Nephron (organoid): Measurements from ENCODE around the gene ZCCHC10.
A peak's percentile ranks its signal among the peaks of the same experiment; 100 is the strongest.
"Not testable (repeated sequence)": the region's sequence is repeated elsewhere in the genome, so short reads cannot be mapped to it uniquely, and the experiment has no call there.

ENCODE experiments used
- H3K27ac Mint-ChIP-seq, 3 experiments: 2 replicates each; pipeline ENCODE4 v1.8.0; 2020; ENCODE audit warnings: mixed read lengths in 3 of 3, mild to moderate bottlenecking in 2 of 3, moderate library complexity in 1 of 3
- H3K27me3 Mint-ChIP-seq: 2 replicates; pipeline ENCODE4 v1.8.0; 2021; ENCODE audit warnings: low read depth, mild to moderate bottlenecking, moderate library complexity, mixed read lengths
- H3K36me3 Mint-ChIP-seq: 2 replicates; pipeline ENCODE4 v1.8.0; 2020; ENCODE audit warnings: low read depth, mixed read lengths
- H3K4me1 Mint-ChIP-seq: 2 replicates; pipeline ENCODE4 v1.8.0; 2020; ENCODE audit warnings: mixed read lengths
- H3K4me3 Mint-ChIP-seq, 3 experiments: 2 replicates each; pipeline ENCODE4 v1.8.0; 2020; ENCODE audit warnings: mild to moderate bottlenecking in 3 of 3, mixed read lengths in 3 of 3, moderate library complexity in 2 of 3
- H3K9me3 Mint-ChIP-seq: 2 replicates; pipeline ENCODE4 v1.8.0; 2020; ENCODE audit warnings: mixed read lengths
- TF ChIP-seq, protein P1 (sequence below), 3 experiments: fragments of 200-600 bp; sonication (generic); IDR thresholded peaks; one replicate each; pipeline ENCODE4 v1.5.0; 2021; ENCODE audit warnings: antibody characterized with exemption in 3 of 3; ENCODE audit not compliant: unreplicated experiment in 3 of 3

ZCCHC10 gene

DNA sequence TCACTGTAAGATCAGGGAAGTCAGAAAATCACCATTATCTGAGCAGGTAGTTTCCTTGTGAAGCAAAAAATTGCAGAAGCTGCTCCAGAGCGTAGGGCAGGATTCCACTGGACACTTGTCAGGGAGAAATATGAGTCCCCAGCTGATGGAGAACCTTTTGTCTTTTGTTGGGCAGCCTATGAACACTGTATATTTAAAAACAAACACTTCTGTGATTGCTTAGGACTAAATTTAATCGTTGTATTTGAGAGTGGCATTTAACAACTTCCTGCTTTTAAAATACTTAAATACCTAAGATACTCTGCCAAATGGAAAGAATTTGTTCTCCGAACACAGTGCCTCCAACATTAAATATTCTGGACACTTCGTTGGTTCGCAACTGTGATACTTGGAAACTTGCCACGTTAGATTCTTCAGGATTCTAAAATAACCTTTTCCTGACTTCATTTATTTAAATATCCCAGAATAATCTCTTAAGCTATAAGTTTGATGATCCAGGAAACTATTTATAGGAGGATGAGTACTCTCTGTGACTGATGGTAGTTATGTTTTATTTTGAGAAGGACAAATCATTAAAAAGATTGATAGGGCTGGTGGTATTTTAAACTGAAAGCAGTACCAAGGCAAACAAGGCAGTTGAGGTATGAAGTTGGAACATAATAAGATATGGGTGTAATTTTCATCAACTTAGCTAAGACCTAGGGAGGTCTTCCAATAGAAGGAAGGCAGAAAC is 22.8 kb upstream of the ZCCHC10 start:
- peak overlapping the region; percentile 72 to 84 (median 83) for H3K4me3 Mint-ChIP-seq
- no peaks in the 10 kb centered on the region for H3K9me3 Mint-ChIP-seq
- TF ChIP-seq, protein P1, sequence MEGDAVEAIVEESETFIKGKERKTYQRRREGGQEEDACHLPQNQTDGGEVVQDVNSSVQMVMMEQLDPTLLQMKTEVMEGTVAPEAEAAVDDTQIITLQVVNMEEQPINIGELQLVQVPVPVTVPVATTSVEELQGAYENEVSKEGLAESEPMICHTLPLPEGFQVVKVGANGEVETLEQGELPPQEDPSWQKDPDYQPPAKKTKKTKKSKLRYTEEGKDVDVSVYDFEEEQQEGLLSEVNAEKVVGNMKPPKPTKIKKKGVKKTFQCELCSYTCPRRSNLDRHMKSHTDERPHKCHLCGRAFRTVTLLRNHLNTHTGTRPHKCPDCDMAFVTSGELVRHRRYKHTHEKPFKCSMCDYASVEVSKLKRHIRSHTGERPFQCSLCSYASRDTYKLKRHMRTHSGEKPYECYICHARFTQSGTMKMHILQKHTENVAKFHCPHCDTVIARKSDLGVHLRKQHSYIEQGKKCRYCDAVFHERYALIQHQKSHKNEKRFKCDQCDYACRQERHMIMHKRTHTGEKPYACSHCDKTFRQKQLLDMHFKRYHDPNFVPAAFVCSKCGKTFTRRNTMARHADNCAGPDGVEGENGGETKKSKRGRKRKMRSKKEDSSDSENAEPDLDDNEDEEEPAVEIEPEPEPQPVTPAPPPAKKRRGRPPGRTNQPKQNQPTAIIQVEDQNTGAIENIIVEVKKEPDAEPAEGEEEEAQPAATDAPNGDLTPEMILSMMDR (IDR thresholded peaks at IDR 0.05; ENCODE audit: unreplicated experiment in 3 of 3) = no peak
- H3K27ac Mint-ChIP-seq = peak overlapping the region; percentile 98 to 100 (median 100)
- peaks cover 42% of the 10 kb centered on the region for H3K4me1 Mint-ChIP-seq
- H3K27me3 Mint-ChIP-seq = no peaks in the 10 kb centered on the region
- H3K36me3 Mint-ChIP-seq = no peaks in the 10 kb centered on the region

DNA sequence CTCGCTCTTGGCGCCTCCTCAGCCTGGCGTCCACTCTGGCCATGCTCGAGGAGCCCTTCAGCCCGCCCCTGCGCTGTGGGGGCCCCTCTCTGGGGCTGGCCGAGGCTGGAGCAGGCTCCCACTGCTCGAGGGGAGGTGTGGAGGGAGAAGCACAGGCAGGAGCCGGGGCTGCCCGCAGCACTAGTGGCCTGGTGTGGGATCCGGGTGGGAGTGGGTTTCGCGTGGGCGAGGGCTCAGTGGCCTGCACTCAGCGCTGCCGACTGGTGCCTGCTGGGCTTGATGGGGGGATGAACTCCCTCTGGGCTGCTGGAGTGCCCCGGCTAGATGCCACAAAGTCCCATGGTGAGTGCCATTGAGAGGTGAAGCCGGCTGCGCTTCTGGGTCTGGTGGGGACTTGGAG is 21.1 kb upstream of the ZCCHC10 start:
- Mint-ChIP-seq H3K9me3 (no peaks in the 10 kb centered on the region), H3K4me1 (peaks cover 38% of the 10 kb centered on the region), H3K4me3 (no peak overlapping the region), H3K27me3 (no peaks in the 10 kb centered on the region), H3K36me3 (no peaks in the 10 kb centered on the region), H3K27ac (no peak overlapping the region)
- TF ChIP-seq, protein P1 (IDR thresholded peaks at IDR 0.05; ENCODE audit: unreplicated experiment in 3 of 3) = no peak

DNA sequence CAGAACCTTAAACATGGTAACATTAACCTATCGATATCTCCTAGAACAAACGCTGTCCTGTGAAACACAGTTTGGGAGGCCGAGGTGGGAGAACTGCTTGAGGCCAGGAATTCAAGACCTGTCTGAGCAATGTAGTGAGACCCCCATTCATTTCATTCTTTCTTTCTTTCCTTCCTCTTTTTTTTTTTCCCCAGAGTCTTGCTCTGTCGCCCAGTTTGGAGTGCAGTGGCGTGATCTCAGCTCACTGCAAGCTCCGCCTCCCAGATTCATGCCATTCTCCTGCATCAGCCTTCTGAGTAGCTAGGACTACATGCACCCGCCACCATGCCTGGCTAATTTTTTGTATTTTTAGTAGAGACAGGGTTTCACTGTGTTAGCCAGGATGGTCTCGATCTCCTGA is 20.2 kb upstream of the ZCCHC10 start:
- H3K4me3 Mint-ChIP-seq, H3K27ac Mint-ChIP-seq, H3K27me3 Mint-ChIP-seq, H3K36me3 Mint-ChIP-seq, H3K9me3 Mint-ChIP-seq: not testable (repeated sequence)
- peaks cover 37% of the 10 kb centered on the region for H3K4me1 Mint-ChIP-seq

DNA sequence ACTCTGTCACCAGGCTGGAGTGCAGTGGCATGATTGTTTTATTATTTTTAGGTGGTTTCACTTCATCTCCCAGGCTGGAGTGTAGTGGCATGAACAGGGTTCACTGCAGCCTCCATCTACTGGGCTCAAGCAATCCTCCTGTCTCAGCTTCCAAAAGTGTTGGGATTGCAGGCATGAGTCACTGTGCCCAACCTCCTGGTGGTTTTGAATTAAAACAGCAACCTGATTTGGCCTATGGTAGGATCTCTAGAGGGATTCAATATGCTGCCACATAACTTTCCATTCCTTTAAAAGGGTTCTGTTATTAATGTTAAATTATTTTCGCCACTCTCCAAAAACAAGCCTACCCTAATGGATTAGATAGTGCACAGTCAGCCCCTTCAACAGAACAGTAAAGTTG is 15.6 kb upstream of the ZCCHC10 start:
- Mint-ChIP-seq H3K4me1 (no peaks in the 10 kb centered on the region), H3K27ac (no peak overlapping the region), H3K27me3 (peaks cover 3% of the 10 kb centered on the region), H3K36me3 (no peaks in the 10 kb centered on the region), H3K9me3 (no peaks in the 10 kb centered on the region), H3K4me3 (no peak overlapping the region)
- TF ChIP-seq, protein P1 (IDR thresholded peaks at IDR 0.05; ENCODE audit: unreplicated experiment in 3 of 3) = no peak

DNA sequence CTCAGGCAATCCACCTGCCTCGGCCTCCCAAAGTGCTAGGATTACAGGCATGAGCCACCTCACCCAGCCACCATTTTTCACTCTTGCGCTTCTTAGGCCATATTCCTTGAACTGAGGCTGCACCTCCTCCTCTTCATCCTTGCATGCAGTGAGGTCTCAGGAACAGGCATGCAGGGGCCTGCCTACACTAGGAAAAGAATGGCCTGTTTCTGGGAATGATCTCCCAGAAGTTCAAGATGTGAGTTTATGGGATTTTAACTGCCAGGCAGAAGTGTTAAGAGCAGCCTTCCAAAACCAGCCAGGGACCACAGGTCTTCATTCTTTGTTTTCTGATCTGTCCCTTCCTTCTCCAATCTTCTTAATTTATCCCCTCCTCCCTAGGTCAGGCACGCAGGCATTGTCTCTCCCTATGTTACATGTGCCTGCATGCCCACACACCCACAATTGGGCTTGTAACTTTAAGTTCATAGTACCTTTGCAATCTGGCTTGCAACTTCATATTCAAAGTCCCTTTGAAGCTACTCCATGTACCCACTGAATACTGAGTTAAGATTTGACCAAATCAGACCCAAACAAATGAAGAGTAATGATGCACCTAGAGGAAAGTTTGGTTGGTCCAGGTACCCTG is 14.9 kb upstream of the ZCCHC10 start:
- Mint-ChIP-seq H3K4me3 (no peak overlapping the region), H3K4me1 (no peaks in the 10 kb centered on the region), H3K27me3 (peaks cover 3% of the 10 kb centered on the region), H3K9me3 (no peaks in the 10 kb centered on the region), H3K36me3 (no peaks in the 10 kb centered on the region), H3K27ac (no peak overlapping the region)
- TF ChIP-seq, protein P1 (IDR thresholded peaks at IDR 0.05; ENCODE audit: unreplicated experiment in 3 of 3) = no peak

DNA sequence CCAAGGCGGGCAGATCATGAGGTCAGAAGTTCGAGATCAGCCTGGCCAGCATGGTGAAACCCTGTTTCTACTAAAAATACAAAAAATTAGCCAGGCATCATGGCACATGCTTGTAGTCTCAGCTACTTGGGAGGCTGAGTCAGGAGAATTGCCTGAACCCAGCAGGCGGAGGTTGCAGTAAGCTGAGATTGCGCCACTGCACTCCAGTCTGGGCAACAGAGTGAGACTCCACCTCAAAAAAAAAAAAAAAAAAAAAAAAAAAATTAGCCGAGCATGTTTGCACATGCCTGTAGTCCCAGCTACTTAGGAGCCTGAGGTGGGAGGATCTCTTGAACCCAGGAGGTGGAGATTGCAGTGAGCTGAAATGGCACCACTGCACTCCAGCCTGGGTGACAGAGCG is 10.3 kb upstream of the ZCCHC10 start:
- not testable (repeated sequence) for H3K27ac Mint-ChIP-seq, H3K9me3 Mint-ChIP-seq, H3K27me3 Mint-ChIP-seq, H3K36me3 Mint-ChIP-seq, H3K4me3 Mint-ChIP-seq, H3K4me1 Mint-ChIP-seq

DNA sequence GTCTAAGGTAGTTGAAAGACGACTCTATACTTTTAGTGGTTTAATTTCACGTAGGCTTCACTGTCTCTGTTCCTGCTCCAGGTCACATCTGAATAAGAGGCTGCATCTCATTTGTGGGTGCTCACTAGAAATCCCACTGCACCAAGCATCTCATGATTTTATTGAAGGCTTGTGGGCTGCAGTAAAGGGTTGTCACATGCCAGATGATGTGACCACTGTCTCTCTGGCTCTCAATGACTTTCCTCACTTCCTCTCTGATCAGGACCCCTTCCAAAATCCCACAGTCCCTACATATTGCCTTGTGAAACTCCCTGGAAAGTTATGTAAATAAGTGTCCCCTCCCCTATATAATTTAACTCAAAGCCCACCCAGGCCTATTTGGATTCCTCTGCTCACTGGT is 8.9 kb upstream of the ZCCHC10 start:
- Mint-ChIP-seq H3K27ac (no peak overlapping the region), H3K4me1 (no peaks in the 10 kb centered on the region), H3K4me3 (no peak overlapping the region), H3K9me3 (no peaks in the 10 kb centered on the region), H3K27me3 (peaks cover 3% of the 10 kb centered on the region), H3K36me3 (no peaks in the 10 kb centered on the region)
- TF ChIP-seq, protein P1 (IDR thresholded peaks at IDR 0.05; ENCODE audit: unreplicated experiment in 3 of 3) = no peak
